COLO668 (cell line): ENCODE results near the gene RTN1.
A peak's percentile ranks its signal among the peaks of the same experiment; 100 is the strongest.
"Not testable (repeated sequence)": the region's sequence is repeated elsewhere in the genome, so short reads cannot be mapped to it uniquely, and the experiment has no call there.

Experiments
- DNase-seq: peaks from one replicate; lab custom pipeline; 2025; ENCODE audit not compliant: unreplicated experiment; lab: John Stamatoyannopoulos, UW

The RTN1 gene

GRCh38 chr14:59705866-59706265 is 164.7 kb downstream of the RTN1 start:
- no peak for DNase-seq

- DNase-seq = no peak
Observed at GRCh38 chr14:59705245-59705644, 165.3 kb downstream of the RTN1 start.

- DNase-seq = no peak
Observed at GRCh38 chr14:59704054-59704645, 166.4 kb downstream of the RTN1 start.

- no peak for DNase-seq
Observed at GRCh38 chr14:59699442-59699841, 171.1 kb downstream of the RTN1 start.

GRCh38 chr14:59698793-59699192 is 171.8 kb downstream of the RTN1 start:
- no peak for DNase-seq

- DNase-seq = no peak
Observed at GRCh38 chr14:59695198-59695597, 175.4 kb downstream of the RTN1 start.

GRCh38 chr14:59691266-59691665 is 179.3 kb downstream of the RTN1 start:
- DNase-seq = no peak

GRCh38 chr14:59690426-59690825 is 180.2 kb downstream of the RTN1 start:
- no peak for DNase-seq

- DNase-seq = peak; percentile 63
Observed at GRCh38 chr14:59688224-59689170, 182.1 kb downstream of the RTN1 start.

GRCh38 chr14:59687663-59688062 is 182.9 kb downstream of the RTN1 start:
- DNase-seq = no peak

GRCh38 chr14:59679872-59680271 is 190.7 kb downstream of the RTN1 start:
- peak; percentile 76 for DNase-seq

GRCh38 chr14:59678352-59678751 is 192.2 kb downstream of the RTN1 start:
- DNase-seq = no peak

GRCh38 chr14:59677771-59678231 is 192.8 kb downstream of the RTN1 start:
- DNase-seq = no peak

GRCh38 chr14:59675394-59675793 is 195.2 kb downstream of the RTN1 start:
- DNase-seq = no peak

- DNase-seq = no peak
Observed at GRCh38 chr14:59664741-59665140, 205.8 kb downstream of the RTN1 start.

GRCh38 chr14:59657769-59658168 is 212.8 kb downstream of the RTN1 start:
- no peak for DNase-seq

- no peak for DNase-seq
Observed at GRCh38 chr14:59656473-59656872, 214.1 kb downstream of the RTN1 start.

- not testable (repeated sequence) for DNase-seq
Observed at GRCh38 chr14:59654131-59654530, 216.4 kb downstream of the RTN1 start.

- not testable (repeated sequence) for DNase-seq
Observed at GRCh38 chr14:59646832-59647231, 223.7 kb downstream of the RTN1 start.

- DNase-seq = no peak
Observed at GRCh38 chr14:59638885-59639284, 231.7 kb downstream of the RTN1 start.

- no peak for DNase-seq
Observed at GRCh38 chr14:59634617-59635016, 236.0 kb downstream of the RTN1 start.

- no peak for DNase-seq
Observed at GRCh38 chr14:59633486-59633885, 237.1 kb downstream of the RTN1 start.
